Stimulated activated CD8-positive, alpha-beta memory T cell treated with anti-CD3 and anti-CD28 coated beads, Interleukin-7, amount 100 ng/mL, for 4 hours (primary cell): ENCODE data around the gene PACRG.

Experiments used
- DNase-seq, 2 donors: peaks; one replicate each; pipeline ENCODE4 v3.0.0-alpha.2; 2020; ENCODE audit warnings: low read depth in 2 of 2

Gene PACRG

DNA sequence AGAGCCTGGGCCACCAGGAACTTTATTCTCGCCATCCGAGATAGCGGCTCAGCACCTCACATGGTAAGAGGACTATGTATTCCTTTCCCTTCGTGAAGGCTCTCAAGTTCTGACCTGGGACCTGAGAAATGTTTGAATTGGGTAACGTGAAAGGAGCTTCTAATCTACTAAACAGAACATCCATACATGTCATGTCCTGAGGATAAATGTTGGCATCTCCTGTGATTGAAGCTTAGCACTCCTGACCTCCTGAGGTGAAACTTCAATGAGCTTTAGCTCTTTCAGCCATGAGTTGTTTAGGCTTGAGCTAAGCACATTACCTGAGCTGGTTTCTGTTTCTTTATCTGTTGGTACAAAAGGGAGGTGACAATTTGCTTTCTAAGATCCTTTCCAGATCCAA is 280.9 kb downstream of the PACRG start:
- DNase-seq, result no peak

DNA sequence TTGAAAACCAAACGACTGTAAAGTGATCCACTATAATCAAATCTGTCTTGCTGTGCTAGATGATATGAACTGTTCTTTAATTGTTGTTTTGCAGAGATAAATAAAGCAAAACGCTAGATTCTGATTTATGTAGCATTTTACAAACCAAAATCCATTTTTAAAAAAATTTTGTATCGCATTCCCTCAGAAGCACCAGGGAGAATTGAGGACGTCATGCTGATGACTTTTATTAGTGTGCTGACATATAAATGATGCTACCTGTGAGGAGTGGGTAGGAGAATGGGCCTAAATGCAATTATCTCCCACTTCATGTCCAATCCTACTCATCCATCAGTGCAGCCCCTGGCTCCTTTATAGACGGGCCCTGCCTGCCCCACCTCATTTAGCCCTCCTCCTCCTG is 282.4 kb downstream of the PACRG start:
- no peak for DNase-seq

DNA sequence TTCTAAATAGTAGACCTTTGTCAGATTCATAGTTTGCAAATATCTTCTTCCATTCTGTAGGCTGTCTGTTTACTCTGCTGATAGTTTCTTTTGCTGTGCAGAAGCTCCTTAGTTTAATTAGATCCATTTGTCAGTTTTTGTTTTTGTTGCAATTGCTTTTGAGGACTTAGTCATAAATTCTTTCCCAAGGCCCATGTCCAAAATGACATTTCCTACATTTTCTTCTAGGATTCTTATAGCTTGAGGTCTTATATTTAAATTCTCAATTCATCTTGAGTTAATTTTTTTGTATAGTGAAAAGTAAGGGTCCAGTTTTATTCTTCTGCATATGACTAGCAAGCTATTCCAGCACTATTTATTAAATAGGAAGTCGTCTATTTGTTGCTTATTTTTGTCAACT is 287.0 kb downstream of the PACRG start:
- DNase-seq, result no peak

DNA sequence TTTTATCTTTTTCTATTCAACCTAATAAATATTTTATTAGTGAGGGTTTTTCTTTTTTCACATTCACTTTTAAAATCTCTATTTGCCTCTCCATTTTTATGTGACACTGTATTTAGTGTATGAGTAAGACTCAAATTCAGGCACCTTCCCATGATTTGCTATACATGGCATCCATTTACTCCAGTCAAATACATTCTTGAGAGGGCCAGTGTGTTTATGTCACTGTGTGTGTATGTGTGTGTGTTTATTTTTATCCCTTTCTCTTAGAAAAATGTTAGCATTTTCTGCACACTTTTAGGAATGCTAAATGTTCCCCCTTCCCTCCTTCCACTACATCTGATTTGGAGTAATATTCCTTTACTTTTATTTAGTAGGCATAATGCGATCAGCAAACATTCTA is 290.0 kb downstream of the PACRG start:
- no peak for DNase-seq

DNA sequence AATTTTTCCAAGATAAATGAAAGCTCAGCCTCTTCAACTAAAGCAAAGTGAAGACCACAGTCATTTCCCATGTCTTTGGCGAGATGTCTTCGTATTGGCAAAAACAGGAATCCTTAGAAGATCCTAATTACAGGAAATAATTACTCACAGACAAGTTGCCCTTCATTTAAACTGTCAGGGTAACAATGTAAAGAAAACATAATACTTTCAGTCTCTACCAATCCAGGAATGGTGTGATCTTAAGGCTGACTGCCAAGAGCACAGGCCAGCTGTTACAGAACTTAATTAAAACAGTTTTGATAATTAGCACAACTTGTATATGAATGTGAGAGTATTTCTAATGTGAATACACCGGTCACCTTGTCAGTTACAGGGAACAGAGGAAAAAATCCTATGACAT is 292.2 kb downstream of the PACRG start:
- no peak for DNase-seq

DNA sequence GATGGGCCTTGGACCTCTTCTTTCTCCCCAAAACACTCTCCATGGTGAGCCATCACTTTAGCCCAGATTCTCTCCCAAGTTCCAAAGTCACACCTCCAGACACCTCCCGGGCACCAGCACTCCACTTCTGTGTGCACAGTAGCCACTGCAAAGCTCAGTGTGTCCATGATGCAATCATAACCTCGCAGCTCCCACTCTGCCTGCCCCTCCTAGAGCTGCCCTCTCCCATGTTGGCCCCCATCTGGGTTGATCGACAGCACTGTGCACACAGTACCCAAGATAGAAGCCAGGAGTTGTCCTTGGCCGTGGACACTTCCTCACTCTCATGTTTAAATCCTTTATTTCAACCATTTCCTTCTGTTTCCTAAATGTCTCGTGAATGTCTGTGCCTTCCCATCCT is 293.3 kb downstream of the PACRG start:
- DNase-seq, result no peak

DNA sequence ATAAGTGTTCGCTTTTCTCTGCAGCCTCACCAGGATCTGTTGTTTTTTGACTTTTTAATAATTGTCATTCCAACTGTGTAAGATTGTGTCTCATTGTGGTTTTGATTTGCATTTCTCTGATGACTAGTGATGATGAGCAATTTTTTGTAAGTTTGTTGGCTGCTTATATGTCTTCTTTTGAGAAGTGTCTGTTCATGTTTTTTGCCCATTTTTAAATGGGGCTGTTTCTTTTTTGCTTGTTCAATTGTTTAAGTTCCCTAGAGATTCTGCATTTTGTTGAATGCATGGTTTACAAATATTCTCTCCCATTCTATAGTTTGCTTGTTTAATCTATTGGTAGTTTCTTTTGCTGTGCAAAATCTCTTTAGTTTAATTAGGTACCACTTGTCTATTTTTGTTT is 295.9 kb downstream of the PACRG start:
- DNase-seq, result no peak

DNA sequence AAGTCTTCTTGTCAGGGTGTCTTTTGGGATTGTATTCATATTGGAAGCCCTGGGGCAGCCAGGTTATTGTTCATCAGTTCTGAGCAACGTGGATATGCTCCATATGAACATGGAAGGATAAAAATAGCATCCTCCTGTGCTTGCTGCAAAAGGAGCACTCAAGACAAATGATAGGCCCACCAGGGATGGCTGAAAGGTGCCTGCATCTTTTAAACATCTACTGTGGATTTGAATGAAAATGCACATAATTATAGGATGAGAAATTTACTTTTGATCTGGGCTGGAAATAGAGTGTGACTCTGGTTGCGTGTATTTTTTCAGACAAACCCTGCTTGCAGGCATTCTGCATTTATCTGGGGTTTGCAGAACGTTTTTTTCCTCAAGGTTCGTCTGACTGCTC is 299.1 kb downstream of the PACRG start:
- DNase-seq, result no peak

DNA sequence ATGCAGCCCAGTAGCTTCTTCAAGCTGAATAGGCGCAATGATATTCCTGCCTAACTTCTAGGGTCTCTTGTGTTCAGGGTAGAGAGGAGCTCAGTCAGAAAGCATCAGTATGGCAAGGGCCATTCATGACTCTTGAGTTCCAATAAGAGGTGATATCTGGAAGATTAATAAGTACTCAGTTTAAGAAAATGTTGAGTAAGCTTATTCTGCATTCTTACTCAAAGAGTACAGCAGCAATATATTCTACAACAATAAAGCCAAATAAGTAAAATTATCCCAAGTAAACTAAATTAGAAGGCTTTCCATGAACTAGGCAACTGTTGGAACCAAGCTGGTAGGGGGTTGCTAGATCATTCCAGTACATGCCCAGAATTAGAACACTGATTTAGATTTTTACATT is 303.2 kb downstream of the PACRG start:
- DNase-seq, result no peak

DNA sequence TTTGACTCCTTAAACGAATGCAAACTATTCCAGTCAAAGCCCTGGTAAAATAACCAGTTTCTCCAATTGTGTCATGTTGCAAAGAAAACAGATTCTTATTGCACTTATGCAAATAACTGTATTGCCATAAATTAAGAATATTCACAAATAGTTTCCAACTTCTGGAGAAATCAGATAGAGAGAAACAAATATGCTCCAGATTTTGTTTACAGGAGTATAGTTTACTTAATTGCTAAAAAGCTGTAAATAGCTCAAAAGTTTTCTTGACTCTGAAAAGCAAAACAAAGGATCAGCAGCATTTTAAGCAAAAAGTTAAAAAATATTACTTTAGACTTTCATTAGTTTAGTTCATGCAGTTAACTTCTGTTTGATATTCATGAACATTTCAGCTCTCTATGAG is 304.2 kb downstream of the PACRG start:
- no peak for DNase-seq

DNA sequence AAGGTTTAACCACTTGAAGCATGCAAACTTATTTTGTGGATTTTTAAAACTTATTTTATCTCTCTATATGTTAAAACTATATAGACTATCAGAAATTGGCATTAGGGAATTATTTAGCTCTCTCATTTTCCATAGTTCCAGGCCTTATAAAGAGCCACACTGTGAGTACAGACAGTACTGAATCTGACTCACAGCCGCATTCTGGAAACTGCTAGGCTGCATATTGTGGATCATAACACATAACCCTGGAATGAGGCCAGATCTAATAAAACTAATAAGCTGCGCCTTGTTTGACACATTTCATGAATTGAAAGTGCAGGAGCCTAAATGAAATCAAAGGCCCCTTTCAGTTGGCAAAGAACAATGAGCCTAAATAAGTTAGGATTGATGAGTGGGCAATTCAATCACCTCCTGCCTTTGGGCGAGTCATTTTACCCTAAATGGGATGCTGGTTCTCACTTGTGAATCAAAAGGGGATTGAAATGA is 308.4 kb downstream of the PACRG start:
- no peak for DNase-seq

DNA sequence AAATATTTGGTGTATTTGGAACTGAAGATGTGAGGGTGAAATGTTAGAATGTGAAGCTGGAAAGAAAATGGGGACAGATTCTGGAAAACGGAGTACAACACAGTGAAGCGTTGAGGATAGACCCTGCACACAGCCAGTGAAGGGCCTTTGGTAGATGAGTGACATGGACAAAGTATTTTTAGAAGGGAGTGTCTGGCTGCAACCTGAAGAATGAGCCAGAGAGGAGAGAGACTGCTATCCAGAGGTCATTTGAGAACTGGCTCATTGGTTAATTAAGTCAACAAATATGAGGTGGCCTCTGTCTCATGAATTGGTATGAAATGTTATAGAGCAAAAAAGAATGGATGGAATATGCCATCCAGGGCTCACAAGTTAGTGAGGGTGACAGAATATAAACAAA is 310.5 kb downstream of the PACRG start:
- no peak for DNase-seq

DNA sequence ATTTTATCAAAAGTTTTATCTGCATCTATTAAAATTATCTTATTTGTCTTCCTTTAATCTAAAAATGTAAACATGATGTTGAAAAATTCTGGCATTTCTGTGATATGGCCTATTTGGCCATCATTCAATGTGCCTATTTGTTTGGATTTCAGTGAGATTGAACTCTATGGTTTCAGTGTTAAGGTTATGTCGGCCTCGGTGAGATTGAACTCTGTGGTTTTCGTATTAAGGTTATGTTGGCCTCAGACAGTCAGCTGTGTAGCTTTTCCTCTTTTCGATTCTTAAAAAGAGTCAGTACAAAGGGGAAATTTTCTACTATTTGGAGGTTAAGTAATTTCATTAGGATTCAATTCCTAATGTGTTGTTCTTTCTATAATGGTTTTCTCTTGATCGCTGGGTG is 320.6 kb downstream of the PACRG start:
- DNase-seq, result no peak

DNA sequence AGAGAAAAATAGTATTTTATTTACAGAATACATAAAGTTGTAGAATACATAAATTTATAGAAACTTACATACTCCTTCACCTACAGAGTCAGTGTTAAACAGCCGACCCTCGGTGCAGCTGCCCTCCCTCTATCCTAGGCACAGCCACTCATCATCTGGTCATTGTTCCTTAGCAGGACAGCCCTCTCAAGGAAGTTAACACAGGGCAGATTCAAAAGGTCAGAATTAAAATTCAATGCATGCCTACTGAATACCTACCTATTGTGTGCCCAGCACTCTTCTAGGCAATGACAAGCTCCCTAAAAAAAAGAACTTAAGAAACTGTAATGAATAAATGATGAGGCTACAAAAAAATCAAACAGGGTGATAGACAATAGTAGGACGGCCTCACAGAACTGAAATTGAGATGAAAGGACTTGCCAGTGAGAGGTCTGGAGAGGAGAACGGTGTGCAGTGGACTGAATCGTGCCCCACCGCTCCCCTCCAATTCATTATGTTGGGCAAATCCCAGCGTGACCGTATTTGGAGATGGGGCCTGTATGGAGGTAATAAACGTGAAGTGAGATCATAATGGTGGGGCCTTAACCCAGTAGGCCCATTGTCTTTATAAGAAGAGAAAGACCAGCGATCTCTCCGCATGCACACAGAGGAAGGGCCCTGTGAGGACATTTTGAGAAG is 326.0 kb downstream of the PACRG start:
- no peak for DNase-seq

DNA sequence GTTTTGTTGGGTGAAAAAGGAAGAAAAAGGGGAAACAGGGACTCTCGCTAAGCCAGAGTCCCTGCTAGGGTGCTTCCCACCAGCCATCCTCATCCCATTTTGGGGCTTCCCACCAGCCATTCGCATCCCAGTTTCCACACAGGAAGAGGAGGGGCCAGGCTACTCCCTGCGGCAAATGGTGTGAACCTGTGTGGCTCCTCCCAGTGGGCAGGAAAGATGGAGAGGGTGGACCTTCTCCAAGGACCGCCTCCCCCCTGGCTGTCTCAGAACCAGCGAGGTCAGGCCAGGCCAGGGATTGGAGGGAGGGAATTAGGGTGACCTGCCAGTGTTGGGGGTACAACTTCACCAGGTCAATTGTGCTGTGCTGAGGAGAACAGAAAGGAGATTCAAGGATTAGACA is 326.9 kb downstream of the PACRG start:
- DNase-seq, result no peak

DNA sequence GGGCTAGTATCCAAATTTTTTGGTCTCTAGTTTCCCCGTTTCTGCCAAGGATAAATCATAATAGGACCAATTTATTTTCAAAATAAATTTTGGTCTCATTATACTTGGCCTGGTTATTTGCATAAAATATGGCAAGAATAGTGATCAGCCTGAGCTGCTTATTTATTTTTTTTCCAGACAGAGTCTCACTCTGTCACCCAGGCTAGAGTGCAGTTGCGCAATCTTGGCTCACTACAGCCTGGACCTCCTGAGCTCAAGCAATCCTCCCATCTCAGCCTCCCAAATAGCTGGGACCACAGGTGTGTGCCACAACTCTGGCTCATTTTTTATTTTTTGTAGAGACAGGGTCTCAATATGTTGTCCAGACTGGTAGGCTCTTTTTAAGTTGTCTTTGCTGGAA is 329.5 kb downstream of the PACRG start:
- no peak for DNase-seq

DNA sequence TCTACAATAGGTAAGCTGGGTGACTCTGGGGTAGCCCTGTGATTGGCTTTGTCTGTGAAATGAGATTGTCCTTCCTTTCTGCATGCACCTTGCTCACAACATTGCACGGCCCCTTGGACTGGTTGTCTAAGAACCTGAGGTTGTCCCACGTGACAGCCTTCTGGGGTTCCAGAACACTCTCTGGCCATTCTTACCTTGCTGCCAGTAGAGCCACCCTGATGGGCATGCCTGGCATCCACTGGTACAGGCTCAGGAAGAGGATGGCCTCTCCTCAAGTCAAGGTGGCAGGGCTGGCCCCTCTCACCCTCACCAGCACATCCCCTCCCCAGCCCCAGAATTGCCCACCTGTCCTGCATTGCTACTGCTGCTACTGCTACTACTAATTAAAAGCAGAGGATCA is 335.0 kb downstream of the PACRG start:
- no peak for DNase-seq

DNA sequence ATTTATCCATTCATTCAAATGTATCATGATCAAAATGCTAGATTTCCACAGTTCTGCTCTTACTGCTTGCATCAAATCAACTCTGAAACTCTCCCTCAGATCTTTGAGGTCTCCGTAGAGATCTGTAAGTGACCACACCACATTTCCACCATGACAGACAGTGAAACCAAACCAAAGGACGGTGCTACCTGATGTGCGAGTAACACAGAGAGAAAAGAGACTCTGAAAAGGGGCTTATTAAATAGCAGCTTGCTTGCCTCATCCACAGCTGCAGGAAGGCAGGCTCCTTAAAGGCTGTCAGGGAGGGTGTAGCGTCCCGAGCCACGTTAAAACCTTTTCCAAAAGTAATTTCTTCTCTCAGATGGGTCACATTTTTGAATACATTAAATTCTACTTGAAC is 335.8 kb downstream of the PACRG start:
- no peak for DNase-seq

DNA sequence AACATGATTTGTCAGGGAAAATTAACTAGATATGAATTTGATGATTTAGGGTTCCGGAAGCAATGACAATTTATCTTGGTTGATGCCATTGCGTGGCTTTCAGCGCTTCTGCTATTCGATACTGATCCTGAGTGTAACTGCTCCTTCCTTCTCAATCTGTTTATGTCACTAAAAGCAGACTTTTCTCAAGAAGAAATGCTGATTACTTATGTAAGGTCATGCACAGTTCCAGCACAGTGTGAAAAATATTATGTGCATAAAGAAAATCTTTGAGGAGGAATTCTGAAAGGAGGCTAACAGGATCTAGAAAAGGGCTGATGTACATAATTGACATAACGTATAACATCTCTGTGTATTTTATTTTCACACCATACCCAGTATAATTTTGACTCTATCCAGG is 336.6 kb downstream of the PACRG start:
- no peak for DNase-seq

DNA sequence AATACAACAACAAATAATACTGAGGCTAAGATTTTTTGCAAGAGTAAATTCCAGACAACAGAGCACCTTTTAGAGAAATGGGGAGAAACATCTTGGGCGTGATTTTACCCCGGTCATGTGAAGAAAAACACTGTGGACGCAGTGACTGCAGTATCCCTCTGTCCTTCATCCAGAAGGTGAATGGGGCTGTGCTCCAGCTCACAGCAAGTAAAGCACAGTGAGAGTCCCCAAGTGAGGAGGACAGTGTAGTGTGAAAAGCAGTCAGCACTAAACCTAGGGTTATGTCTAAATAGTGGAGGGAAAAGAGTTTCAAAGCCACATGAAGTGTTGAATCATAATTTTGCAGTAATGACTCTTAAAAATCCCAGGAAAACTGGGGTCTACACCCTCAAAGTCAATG is 338.4 kb downstream of the PACRG start:
- DNase-seq, result no peak

DNA sequence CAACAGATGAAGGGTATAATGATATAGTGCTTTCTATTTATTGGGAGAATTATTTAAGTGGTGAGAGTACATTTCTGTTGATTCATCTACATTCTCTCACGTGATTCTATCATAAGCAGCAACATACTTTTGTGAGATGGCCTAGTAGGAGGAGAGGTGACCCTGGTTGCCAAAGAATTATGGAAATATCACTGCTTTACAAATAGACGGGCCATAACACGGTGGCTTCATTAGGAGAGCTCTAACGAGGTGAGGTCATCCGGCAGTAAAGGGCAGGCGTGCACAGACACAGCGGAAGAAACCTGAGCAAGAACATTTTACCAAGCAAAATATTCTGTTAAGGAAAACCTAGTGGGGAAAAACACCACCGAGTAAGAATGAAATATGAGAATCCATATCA is 349.4 kb downstream of the PACRG start:
- DNase-seq, result no peak

DNA sequence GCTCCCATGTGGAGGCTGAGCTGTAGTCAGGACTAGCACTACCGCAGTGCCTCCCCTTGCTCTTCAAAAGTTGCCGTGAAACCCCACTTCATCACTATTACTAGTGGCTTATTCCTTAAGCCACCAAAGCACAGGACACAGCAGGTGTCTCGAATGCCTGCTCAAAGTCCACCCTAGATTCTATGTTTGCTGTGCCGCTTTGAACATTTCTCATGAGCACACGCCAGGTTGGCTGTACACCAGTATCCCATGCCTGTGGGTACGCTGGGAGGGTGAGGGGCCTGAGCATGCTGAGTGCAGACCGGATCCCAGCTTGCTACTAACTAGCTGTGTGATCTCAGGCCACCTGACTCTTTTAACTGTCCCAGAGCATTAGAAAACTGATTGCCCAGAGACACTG is 350.9 kb downstream of the PACRG start:
- no peak for DNase-seq

DNA sequence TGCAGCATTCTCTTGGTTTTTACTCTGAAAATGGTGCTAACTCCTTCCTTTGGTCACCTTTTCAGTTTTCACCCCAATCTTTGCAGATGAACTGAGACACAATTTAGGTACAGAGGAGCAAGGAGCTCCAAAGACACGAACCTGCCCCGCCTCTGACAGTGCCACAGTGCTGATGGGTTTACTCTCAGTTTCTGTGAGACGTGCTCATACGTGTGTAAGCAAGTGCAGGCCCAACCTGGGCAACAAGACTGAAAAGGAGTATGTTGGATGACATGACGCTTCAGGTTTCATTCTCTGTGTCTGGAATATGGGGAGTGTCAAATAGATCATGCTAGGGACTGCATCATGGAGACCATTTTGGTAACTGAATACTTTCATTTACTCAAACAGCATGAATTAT is 352.5 kb downstream of the PACRG start:
- DNase-seq, result no peak

DNA sequence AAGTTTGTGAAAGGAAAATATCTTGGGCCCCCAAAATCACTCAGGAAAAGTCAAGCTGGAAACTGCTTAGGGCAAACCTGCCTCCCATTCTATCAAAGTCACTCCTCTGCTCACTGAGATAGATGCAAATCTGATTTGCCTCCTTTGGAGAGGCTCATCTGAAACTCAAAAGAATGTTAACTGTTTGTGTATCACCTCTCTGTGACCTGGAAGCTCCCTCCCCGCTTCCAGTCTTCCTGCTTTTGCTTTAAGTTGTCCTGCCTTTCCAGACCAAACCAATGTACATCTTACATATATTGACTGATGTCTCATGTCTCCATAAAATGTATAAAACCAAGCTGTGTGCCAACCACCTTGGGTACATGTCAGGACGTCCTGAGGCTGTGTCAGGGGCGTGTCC is 355.4 kb downstream of the PACRG start:
- DNase-seq, result no peak
